Right cardiac atrium (tissue), 5 donors: ENCODE measurements around the gene RNF13. TPM values are rescaled to one million over a fixed set of nuclear protein-coding genes. Genes with fewer than 3 reads are reported as not detected.

Experiments used
- ATAC-seq, 2 donors: fragments of 200-7000 bp; cut with Tn5 transposase; one replicate each; pipeline versions ENCODE4 v1.8.0 to v1.9.1; 2020; ENCODE audit warnings: moderate library complexity in 2 of 2, mild to moderate bottlenecking in 1 of 2
- DNase-seq, 3 donors: peaks; one replicate each; pipeline ENCODE4 v3.0.0-alpha.2; 2020
- H3K27ac ChIP-seq: one replicate; pipeline ENCODE4 v1.5.1; 2013; ENCODE audit warnings: mild to moderate bottlenecking, low read length, control low read depth, moderate library complexity
- H3K27me3 ChIP-seq: one replicate; pipeline ENCODE4 v1.6.1; 2013; ENCODE audit not compliant: control insufficient read depth, insufficient read depth
- H3K4me1 ChIP-seq: one replicate; pipeline ENCODE4 v1.6.1; 2013; ENCODE audit warnings: low read length; ENCODE audit not compliant: control insufficient read depth, insufficient read depth
- H3K4me3 ChIP-seq: one replicate; pipeline ENCODE4 v1.5.1; 2013; ENCODE audit warnings: low read length, control low read depth
- H3K9me3 ChIP-seq: one replicate; pipeline ENCODE4 v1.6.1; 2013; ENCODE audit warnings: low read length; ENCODE audit not compliant: control insufficient read depth
- WGBS: extraction: QIAGEN DNeasy Blood & Tissue Kit; methylation state at CpG from one replicate; pipeline ENCODE4 v1.1.7; 2013; 5-methylcytosine and 5-hydroxymethylcytosine counted together
- intact Hi-C, 4 donors: fragments of 100-400 bp; cut with DNase I; formaldehyde crosslinking; loops; one replicate each; pipeline versions ENCODE4 v1.11.0 to v1.14.0; 2022 to 2023
- polyA plus RNA-seq: library from polyadenylated mRNA; stranded (reverse); fragments of 200-250 nt; gene quantifications from one replicate; pipeline ENCODE4 v1.2.3, GENCODE V29; 2013
- total RNA-seq, 4 donors: library from RNA; stranded (reverse); fragmentation: NEBNext Ultra II Directional; extraction: Animal tissue kit (Norgen Biotek cat#: 25700); gene quantifications; one replicate each; pipeline ENCODE4 v1.2.1, GENCODE V29; 2021
- donor health status: healthy with polysubstance abuse.
- donor health status: DM: no; HTN: yes; CAD: no.
- donor health status: DM: no; HTN: no; CAD: no.
- donor health status: DM: no; HTN: yes; CAD: no; lungs with severe emphysema.
- donor health status: DM: yes; HTN: yes; CAD: no.

The RNF13 gene
- total and polyA plus RNA-seq, 5 donors = 36.6 to 65.7 (median 62.9) TPM

GRCh38 chr3:149957361-149958125 is 144.5 kb downstream of the RNF13 start:
- DNase-seq = no peak
- no peak overlapping the region for H3K4me3 ChIP-seq
- no peak for ATAC-seq
- no peak overlapping the region for H3K27ac ChIP-seq
- H3K9me3 ChIP-seq = no peaks in the 10 kb centered on the region
- intact Hi-C loops = no loop called here
- H3K27me3 ChIP-seq = no peaks in the 10 kb centered on the region
- WGBS = over 99% methylated on average over 3 of the region's 3 CpGs
- H3K4me1 ChIP-seq = no peaks in the 10 kb centered on the region

GRCh38 chr3:149958171-149958796 is 145.3 kb downstream of the RNF13 start:
- intact Hi-C loops = no loop called here
- no peak overlapping the region for H3K27ac ChIP-seq
- H3K4me3 ChIP-seq = no peak overlapping the region
- H3K4me1 ChIP-seq = no peaks in the 10 kb centered on the region
- ATAC-seq = no peak
- H3K27me3 ChIP-seq = no peaks in the 10 kb centered on the region
- DNase-seq = no peak
- H3K9me3 ChIP-seq = no peaks in the 10 kb centered on the region
- 91% methylated on average over 3 of the region's 3 CpGs for WGBS

GRCh38 chr3:149959443-149959842 is 146.4 kb downstream of the RNF13 start:
- no peak overlapping the region for H3K4me3 ChIP-seq
- no peaks in the 10 kb centered on the region for H3K4me1 ChIP-seq
- no peak for DNase-seq
- no peaks in the 10 kb centered on the region for H3K27me3 ChIP-seq
- H3K27ac ChIP-seq = no peak overlapping the region
- intact Hi-C loops = no loop called here
- H3K9me3 ChIP-seq = no peaks in the 10 kb centered on the region
- no peak for ATAC-seq

GRCh38 chr3:149963485-149963884 is 150.5 kb downstream of the RNF13 start:
- H3K27me3 ChIP-seq = no peaks in the 10 kb centered on the region
- no peak overlapping the region for H3K4me3 ChIP-seq
- intact Hi-C loops = loop anchor here in 2 of 4 donors (10.0 kb wide), 2 partner anchors 251 to 531 kb away; no protein-coding TSS in a partner anchor
- no peak overlapping the region for H3K27ac ChIP-seq
- H3K4me1 ChIP-seq = no peaks in the 10 kb centered on the region
- no peak for ATAC-seq
- no peaks in the 10 kb centered on the region for H3K9me3 ChIP-seq
- 94% methylated on average over 2 of the region's 2 CpGs for WGBS
- DNase-seq = no peak

- no peaks in the 10 kb centered on the region for H3K4me1 ChIP-seq
- H3K4me3 ChIP-seq = no peak overlapping the region
- no peak overlapping the region for H3K27ac ChIP-seq
- H3K9me3 ChIP-seq = no peaks in the 10 kb centered on the region
- intact Hi-C loops = loop anchor here in 2 of 4 donors (10.0 kb wide), 2 partner anchors 251 to 531 kb away; no protein-coding TSS in a partner anchor
- DNase-seq = no peak
- ATAC-seq = no peak
- H3K27me3 ChIP-seq = no peaks in the 10 kb centered on the region
Observed at GRCh38 chr3:149964291-149964690, 151.3 kb downstream of the RNF13 start.

- no peak overlapping the region for H3K4me3 ChIP-seq
- H3K4me1 ChIP-seq = no peaks in the 10 kb centered on the region
- ATAC-seq (no peak), DNase-seq (no peak)
- intact Hi-C loops = loop anchor here in 3 of 4 donors (5.0 to 10.0 kb wide), 3 partner anchors 217 to 530 kb away; no protein-coding TSS in a partner anchor
- H3K27me3 ChIP-seq = no peaks in the 10 kb centered on the region
- no peaks in the 10 kb centered on the region for H3K9me3 ChIP-seq
- no peak overlapping the region for H3K27ac ChIP-seq
Observed at GRCh38 chr3:149965278-149965677, 152.3 kb downstream of the RNF13 start.

- H3K4me1 ChIP-seq = no peaks in the 10 kb centered on the region
- intact Hi-C loops = loop anchor here (2.0 to 10.0 kb wide), 4 partner anchors 215 to 528 kb away; no protein-coding TSS in a partner anchor
- DNase-seq (no peak), ATAC-seq (no peak)
- 20% methylated on average over 9 of the region's 9 CpGs for WGBS
- no peak overlapping the region for H3K27ac ChIP-seq
- H3K9me3 ChIP-seq = no peaks in the 10 kb centered on the region
- H3K27me3 ChIP-seq = no peaks in the 10 kb centered on the region
- H3K4me3 ChIP-seq = no peak overlapping the region
Observed at GRCh38 chr3:149967086-149967685, 154.2 kb downstream of the RNF13 start.

- 57% methylated on average over 8 of the region's 8 CpGs for WGBS
- intact Hi-C loops = loop anchor here in 3 of 4 donors (5.0 to 10.0 kb wide), 3 partner anchors 214 to 527 kb away; no protein-coding TSS in a partner anchor
- H3K27ac ChIP-seq = peak overlapping the region; percentile 17
Observed at GRCh38 chr3:149968216-149968615, 155.2 kb downstream of the RNF13 start.

GRCh38 chr3:149969110-149969939 is 156.3 kb downstream of the RNF13 start:
- WGBS = 18% methylated on average over 15 of the region's 15 CpGs
- Histone ChIP-seq H3K27ac (peak overlapping the region; percentile 90), H3K27me3 (no peaks in the 10 kb centered on the region), H3K9me3 (no peaks in the 10 kb centered on the region), H3K4me1 (no peaks in the 10 kb centered on the region), H3K4me3 (peak overlapping the region; percentile 75)
- intact Hi-C loops = loop anchor here in 3 of 4 donors (5.0 to 10.0 kb wide), 3 partner anchors 213 to 525 kb away; no protein-coding TSS in a partner anchor
- ATAC-seq (peak; percentile 40 to 51), DNase-seq (peak in 2 of 3 donors; percentile 50 to 63)

More at GRCh38 chr3:149968216-149968615, 155.2 kb downstream of the RNF13 start:
- ATAC-seq (no peak), DNase-seq (no peak)
- Histone ChIP-seq H3K9me3 (no peaks in the 10 kb centered on the region), H3K4me1 (no peaks in the 10 kb centered on the region), H3K27me3 (no peaks in the 10 kb centered on the region), H3K4me3 (peak overlapping the region; percentile 75)

- no peaks in the 10 kb centered on the region for H3K27me3 ChIP-seq
- intact Hi-C loops = loop anchor here in 3 of 4 donors (2.0 to 10.0 kb wide), 4 partner anchors 212 to 525 kb away; no protein-coding TSS in a partner anchor
- ATAC-seq = peak; percentile 80 to 83
Observed at GRCh38 chr3:149969940-149970715, 157.1 kb downstream of the RNF13 start.

More at GRCh38 chr3:149969940-149970715, 157.1 kb downstream of the RNF13 start:
- Histone ChIP-seq H3K4me3 (peak overlapping the region; percentile 75), H3K9me3 (no peaks in the 10 kb centered on the region), H3K4me1 (no peaks in the 10 kb centered on the region), H3K27ac (peak overlapping the region; percentile 94)
- peak; percentile 86 to 91 (median 89) for DNase-seq
- under 1% methylated on average over 73 of the region's 73 CpGs for WGBS
